HL-60 (cell line): ENCODE results near the gene GALNT9.
"Not testable (repeated sequence)": the region's sequence is repeated elsewhere in the genome, so short reads cannot be mapped to it uniquely, and the experiment has no call there.

Experiments
- DNase-seq, 2 experiments: peaks; one replicate each; pipeline ENCODE4 v3.0.0-alpha.2; 2010 to 2020; ENCODE audit warnings: low read depth in 1 of 2, low spot score in 1 of 2
- H3K27ac ChIP-seq: fragments of 250-450 bp; sonication (Bioruptor Pico); replicated peaks from 2 replicates; pipeline ENCODE4 v1.5.1; 2020; ENCODE audit warnings: mild to moderate bottlenecking, moderate library complexity
- H3K27me3 ChIP-seq: fragments of 250-450 bp; sonication (Bioruptor Pico); 2 replicates; pipeline ENCODE4 v1.5.1; 2021; ENCODE audit warnings: mild to moderate bottlenecking, moderate library complexity; ENCODE audit not compliant: insufficient read depth, poor library complexity, severe bottlenecking
- H3K4me3 ChIP-seq: replicated peaks from 2 replicates; pipeline ENCODE4 v1.5.1; 2011; ENCODE audit warnings: mild to moderate bottlenecking, control low read depth, low read length; ENCODE audit not compliant: insufficient read depth
- CTCF ChIP-seq: IDR thresholded peaks from one replicate; pipeline ENCODE4 v1.5.1; 2011; ENCODE audit warnings: low read length, control low read depth, inconsistent platforms; ENCODE audit not compliant: insufficient read depth
- GABPA ChIP-seq: IDR thresholded peaks from 2 replicates; pipeline ENCODE4 v1.6.1; 2012; ENCODE audit warnings: low read depth
- POLR2AphosphoS5 ChIP-seq: IDR thresholded peaks from 2 replicates; pipeline ENCODE4 v1.6.1; 2012; ENCODE audit warnings: low read depth
- REST ChIP-seq: IDR thresholded peaks from 2 replicates; pipeline ENCODE4 v1.6.1; 2012; ENCODE audit warnings: low read depth; ENCODE audit not compliant: insufficient replicate concordance
- SPI1 ChIP-seq: IDR thresholded peaks from 2 replicates; pipeline ENCODE4 v1.6.1; 2012; ENCODE audit warnings: low read depth, mild to moderate bottlenecking, borderline replicate concordance

The GALNT9 gene

GRCh38 chr12:132253698-132254480, 75.5 kb downstream of the GALNT9 start:
- DNase-seq: no peak
- H3K27me3 ChIP-seq: no peaks in the 10 kb centered on the region
- H3K4me3 ChIP-seq: no peak overlapping the region
- TF ChIP-seq POLR2AphosphoS5 (no peak), SPI1 (no peak), CTCF (no peak), REST (no peak), GABPA (no peak)
- H3K27ac ChIP-seq: no peak overlapping the region

GRCh38 chr12:132252981-132253380, 76.4 kb downstream of the GALNT9 start:
- H3K4me3 ChIP-seq, H3K27ac ChIP-seq, H3K27me3 ChIP-seq, DNase-seq: not testable (repeated sequence)

DNA sequence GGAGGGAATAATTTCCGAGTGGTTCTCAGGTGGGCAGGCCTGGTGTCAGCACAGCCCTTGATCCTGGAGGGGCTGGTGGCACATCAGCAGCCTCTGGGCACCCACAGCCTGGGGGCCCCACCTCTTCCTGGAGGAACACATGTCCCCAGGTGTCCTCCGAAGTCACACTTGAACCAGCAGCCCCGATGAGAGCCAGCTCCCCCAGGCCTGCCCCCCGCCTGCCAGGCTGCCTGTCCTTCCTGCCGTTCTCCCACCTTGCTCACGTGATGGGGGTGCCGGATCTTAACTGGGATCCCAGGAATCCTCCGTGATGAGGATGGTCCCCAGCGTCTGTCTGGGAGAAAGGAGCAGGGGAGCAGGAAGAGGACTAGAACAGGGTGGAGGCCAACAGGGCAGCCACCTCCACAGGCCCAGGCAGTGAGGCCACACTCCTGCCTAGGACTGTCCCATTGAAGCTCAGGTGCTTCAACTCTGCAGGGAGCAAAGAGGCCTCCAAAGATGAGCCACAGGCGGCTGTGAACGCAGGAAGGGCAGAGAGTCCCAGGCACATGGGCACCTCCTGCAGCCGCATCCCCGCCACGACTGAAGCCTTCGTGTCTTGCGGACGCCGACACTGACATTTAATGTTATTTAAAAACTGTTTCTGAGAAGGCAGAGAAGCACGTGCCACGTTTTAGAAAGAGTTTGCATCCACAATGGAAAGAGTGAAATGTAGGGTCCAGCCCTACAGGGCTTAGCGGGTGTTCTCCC, 77.5 kb downstream of the GALNT9 start:
- Histone ChIP-seq H3K27me3 (no peaks in the 10 kb centered on the region), H3K27ac (no peak overlapping the region), H3K4me3 (no peak overlapping the region)
- DNase-seq: no peak
- TF ChIP-seq REST: no peak
- TF ChIP-seq CTCF: no peak
- TF ChIP-seq GABPA: no peak
- no peak for TF ChIP-seq SPI1
- no peak for TF ChIP-seq POLR2AphosphoS5

DNA sequence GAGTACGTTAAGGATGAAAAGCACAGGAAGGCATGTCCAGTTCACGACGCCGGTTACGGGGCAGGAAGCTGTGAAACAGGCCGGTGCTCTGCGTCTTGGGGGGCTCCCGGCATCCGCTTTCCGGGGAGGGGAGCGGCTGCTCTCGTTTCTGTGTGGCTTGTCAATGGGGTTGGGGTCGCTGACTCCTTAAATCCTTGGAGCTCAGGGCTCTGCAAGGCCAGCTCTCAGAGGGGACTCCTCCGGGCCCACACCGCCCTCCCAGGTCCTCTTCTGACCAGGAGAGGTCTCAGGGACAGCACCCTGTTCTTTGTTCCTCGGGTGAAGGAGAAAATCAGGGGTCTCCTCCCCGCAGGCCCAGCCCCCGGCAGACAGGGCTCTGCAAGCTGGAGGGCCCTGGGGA, 78.1 kb downstream of the GALNT9 start:
- DNase-seq: no peak
- Histone ChIP-seq H3K27me3 (no peaks in the 10 kb centered on the region), H3K27ac (no peak overlapping the region), H3K4me3 (no peak overlapping the region)
- TF ChIP-seq SPI1: no peak

GRCh38 chr12:132250707-132251106, 78.7 kb downstream of the GALNT9 start:
- no peak overlapping the region for H3K4me3 ChIP-seq
- no peak for TF ChIP-seq SPI1
- no peak for TF ChIP-seq CTCF
- TF ChIP-seq REST: no peak
- TF ChIP-seq GABPA: no peak
- TF ChIP-seq POLR2AphosphoS5: no peak
- DNase-seq: no peak
- H3K27me3 ChIP-seq: no peaks in the 10 kb centered on the region
- no peak overlapping the region for H3K27ac ChIP-seq
